ENCODE measurements around the gene CHAC1.
"Not testable (repeated sequence)": the region's sequence is repeated elsewhere in the genome, so short reads cannot be mapped to it uniquely, and the experiment has no call there.

The CHAC1 gene

GRCh38 chr15:40957041-40957555 is 3.8 kb downstream of the CHAC1 start:
- no peak for DNase-seq (ENCODE audit: low spot score)

GRCh38 chr15:40957581-40958051 is 4.3 kb downstream of the CHAC1 start:
- DNase-seq (ENCODE audit: low spot score), result no peak

GRCh38 chr15:40958146-40958545 is 4.9 kb downstream of the CHAC1 start:
- no peak for DNase-seq (ENCODE audit: low spot score)

GRCh38 chr15:40958723-40959122 is 5.5 kb downstream of the CHAC1 start:
- no peak for DNase-seq (ENCODE audit: low spot score)

- DNase-seq (ENCODE audit: low spot score), result no peak
These were observed 6.3 kb downstream of the CHAC1 start for GRCh38 chr15:40959331-40960141.

GRCh38 chr15:40960151-40960885 is 7.0 kb downstream of the CHAC1 start:
- no peak for DNase-seq (ENCODE audit: low spot score)

- DNase-seq (ENCODE audit: low spot score), result no peak
These were observed 7.7 kb downstream of the CHAC1 start for GRCh38 chr15:40960925-40961324.

GRCh38 chr15:40961740-40962139 is 8.5 kb downstream of the CHAC1 start:
- DNase-seq (ENCODE audit: low spot score), result not testable (repeated sequence)

GRCh38 chr15:40962317-40962716 is 9.0 kb downstream of the CHAC1 start:
- DNase-seq (ENCODE audit: low spot score), result not testable (repeated sequence)

GRCh38 chr15:40963201-40963600 is 9.9 kb downstream of the CHAC1 start:
- DNase-seq (ENCODE audit: low spot score), result no peak

- no peak for DNase-seq (ENCODE audit: low spot score)
These were observed 10.7 kb downstream of the CHAC1 start for GRCh38 chr15:40964006-40964405.

- DNase-seq (ENCODE audit: low spot score), result no peak
These were observed 11.4 kb downstream of the CHAC1 start for GRCh38 chr15:40964634-40965033.

- DNase-seq (ENCODE audit: low spot score), result no peak
These were observed 15.2 kb downstream of the CHAC1 start for GRCh38 chr15:40968290-40969085.

- no peak for DNase-seq (ENCODE audit: low spot score)
These were observed 16.1 kb downstream of the CHAC1 start for GRCh38 chr15:40969363-40969762.

GRCh38 chr15:40974879-40975278 is 21.6 kb downstream of the CHAC1 start:
- DNase-seq (ENCODE audit: low spot score), result no peak

GRCh38 chr15:40976819-40977218 is 23.5 kb downstream of the CHAC1 start:
- no peak for DNase-seq (ENCODE audit: low spot score)

- no peak for DNase-seq (ENCODE audit: low spot score)
These were observed 24.9 kb downstream of the CHAC1 start for GRCh38 chr15:40978141-40978540.

- no peak for DNase-seq (ENCODE audit: low spot score)
These were observed 25.3 kb downstream of the CHAC1 start for GRCh38 chr15:40978562-40978961.

GRCh38 chr15:40981186-40981585 is 27.9 kb downstream of the CHAC1 start:
- no peak for DNase-seq (ENCODE audit: low spot score)

- no peak for DNase-seq (ENCODE audit: low spot score)
These were observed 29.6 kb downstream of the CHAC1 start for GRCh38 chr15:40982855-40983254.

- no peak for DNase-seq (ENCODE audit: low spot score)
These were observed 31.1 kb downstream of the CHAC1 start for GRCh38 chr15:40984406-40984805.

GRCh38 chr15:40984964-40985363 is 31.7 kb downstream of the CHAC1 start:
- DNase-seq (ENCODE audit: low spot score), result no peak

All from CD4-positive, alpha-beta T cell treated with Interleukin-15 for 4 hours (primary cell).